Stimulated activated CD4-positive, alpha-beta T cell treated with anti-CD3 and anti-CD28 coated beads, Interleukin-2, amount 100 ng/mL, for 24 hours (primary cell): ENCODE measurements around the gene GRAMD1A.
"Not testable (repeated sequence)": the region's sequence is repeated elsewhere in the genome, so short reads cannot be mapped to it uniquely, and the experiment has no call there.

Experiments
- DNase-seq, 2 donors: peaks; one replicate each; pipeline ENCODE4 v3.0.0-alpha.2; 2020

Gene GRAMD1A

GRCh38 chr19:35021016-35021415 lies 20.9 kb downstream of the GRAMD1A start:
- DNase-seq, result no peak

- DNase-seq, result no peak
Measured at GRCh38 chr19:35021596-35021995, 21.5 kb downstream of the GRAMD1A start.

DNA sequence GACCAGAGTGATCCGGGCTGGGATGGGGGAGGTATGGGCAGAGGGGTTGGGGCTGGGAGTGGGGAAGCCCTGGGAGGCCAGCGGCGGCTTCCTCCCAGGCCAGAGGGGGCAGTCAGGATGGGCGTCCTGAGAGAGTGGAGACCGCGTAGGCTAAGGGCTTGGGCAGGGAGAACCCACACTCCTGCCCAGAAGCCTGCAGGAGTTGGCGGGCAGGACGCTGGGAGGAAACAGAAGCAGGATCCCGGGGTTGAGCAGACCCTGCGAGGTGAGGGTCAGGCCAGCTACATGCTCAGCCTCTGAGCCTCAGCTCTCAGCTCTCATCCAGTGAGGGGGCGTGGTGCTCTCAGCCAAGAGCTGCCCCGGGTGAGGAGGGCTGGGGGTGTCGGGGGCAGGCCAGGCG lies 22.3 kb downstream of the GRAMD1A start:
- no peak for DNase-seq

DNA sequence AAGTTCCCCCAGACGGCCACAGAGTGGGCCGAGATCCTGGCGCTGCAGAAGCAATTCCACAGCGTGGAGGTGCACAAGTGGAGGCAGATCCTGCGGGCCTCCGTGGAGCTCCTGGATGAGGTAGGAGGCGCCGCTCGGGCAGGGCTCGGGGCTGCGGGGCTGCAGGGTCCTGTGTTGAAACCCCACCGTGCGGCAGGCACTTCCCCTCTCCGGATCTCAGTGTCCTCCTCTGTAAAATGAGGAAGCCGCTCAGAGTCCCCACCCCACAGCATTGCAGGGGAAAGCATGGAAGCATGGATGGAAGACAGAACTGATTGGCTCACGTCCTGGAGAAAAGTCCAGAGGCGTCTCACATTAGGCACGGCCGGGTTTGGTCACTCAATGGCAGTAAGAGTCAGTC lies 23.3 kb downstream of the GRAMD1A start:
- no peak for DNase-seq

DNA sequence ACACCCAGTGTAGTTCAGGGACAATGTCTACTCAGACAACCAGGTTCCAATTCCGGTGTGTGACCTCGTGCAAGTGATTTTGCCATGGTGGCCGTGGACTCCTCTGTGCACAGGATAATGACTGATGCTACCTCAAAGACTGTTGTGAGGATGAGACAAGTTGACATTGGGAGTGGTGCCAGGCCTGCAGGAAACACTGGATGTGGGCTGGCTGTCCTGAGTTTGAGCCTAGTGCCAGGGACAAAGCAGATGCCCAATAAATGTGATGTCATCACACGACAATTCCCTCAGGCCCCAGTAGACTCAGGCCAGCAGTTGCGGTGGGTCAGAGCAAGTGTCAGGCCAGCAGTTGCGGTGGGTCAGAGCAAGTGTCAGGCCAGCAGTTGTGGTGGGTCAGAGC lies 24.0 kb downstream of the GRAMD1A start:
- no peak for DNase-seq

- DNase-seq, result no peak
Measured at GRCh38 chr19:35025969-35026368, 25.8 kb downstream of the GRAMD1A start.

DNA sequence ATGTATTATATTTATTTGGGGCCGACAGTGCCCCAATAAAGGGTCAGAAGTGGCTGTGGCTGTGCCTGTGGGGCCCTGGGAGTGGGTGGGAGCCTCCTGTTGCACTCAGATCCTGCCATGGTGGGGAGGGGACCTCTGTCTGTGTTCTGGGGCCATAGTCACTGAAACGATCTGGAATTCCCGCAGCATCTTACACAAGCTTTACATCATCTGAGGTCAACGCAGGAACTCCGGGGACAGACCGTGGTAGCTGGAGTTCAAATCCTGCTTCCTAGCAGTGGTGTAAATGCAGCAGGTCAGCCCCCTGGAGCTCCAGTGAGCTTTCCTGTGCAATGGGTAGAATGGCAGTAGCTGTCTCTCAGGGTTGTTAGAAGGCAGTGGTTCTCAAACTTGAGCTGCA lies 26.3 kb downstream of the GRAMD1A start:
- DNase-seq, result no peak

GRCh38 chr19:35027009-35027408 lies 26.9 kb downstream of the GRAMD1A start:
- no peak for DNase-seq

- no peak for DNase-seq
Measured at GRCh38 chr19:35027851-35028599, 27.9 kb downstream of the GRAMD1A start.

- DNase-seq, result not testable (repeated sequence)
Measured at GRCh38 chr19:35028600-35028885, 28.4 kb downstream of the GRAMD1A start.

DNA sequence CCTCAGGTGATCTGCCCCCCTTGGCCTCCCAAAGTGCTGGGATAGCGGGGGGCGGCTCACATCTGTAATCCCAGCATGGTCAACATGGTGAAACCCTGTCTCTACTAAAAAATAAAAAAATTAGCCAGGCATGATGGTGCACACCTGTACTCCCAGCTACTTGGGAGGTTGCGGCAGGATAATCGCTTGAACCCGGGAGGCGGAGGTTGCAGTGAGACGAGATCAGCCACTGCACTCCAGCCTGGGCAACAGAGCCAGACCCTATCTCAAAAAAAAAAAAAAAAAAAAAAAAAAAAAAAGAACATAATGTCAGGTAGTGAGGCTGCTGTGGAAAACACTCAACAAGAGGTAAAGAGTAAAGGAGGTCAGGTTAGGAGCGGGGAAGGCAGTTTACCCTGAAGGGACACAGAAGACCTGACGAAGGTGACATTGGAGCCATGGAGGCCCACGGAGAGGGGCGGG lies 29.2 kb downstream of the GRAMD1A start:
- not testable (repeated sequence) for DNase-seq

DNA sequence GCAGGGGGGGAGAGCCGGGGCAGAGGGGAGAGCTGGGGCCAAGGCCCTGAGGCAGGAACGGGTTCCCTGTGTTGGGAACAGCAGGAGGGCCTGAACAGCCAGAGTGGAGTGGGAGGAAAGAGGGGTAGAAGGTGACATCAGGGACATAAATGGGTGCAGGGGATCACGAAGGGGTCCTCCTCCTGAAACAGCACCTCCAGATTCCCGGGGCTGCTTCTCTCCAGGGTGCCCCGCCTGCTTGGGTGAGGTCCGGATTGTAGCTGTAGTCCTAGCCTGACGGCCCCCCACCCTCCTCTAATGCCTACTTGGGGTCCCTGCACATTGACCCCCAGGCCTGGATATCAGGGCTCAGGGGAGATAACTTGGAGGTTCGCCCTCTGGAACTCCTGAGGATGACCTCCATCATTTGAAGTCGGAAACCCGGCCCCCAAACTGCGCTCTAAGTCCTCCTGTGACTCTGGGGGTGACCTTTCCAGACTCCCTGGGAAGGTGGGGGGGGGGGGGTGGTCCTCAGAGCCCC lies 29.7 kb downstream of the GRAMD1A start:
- DNase-seq, result no peak

DNA sequence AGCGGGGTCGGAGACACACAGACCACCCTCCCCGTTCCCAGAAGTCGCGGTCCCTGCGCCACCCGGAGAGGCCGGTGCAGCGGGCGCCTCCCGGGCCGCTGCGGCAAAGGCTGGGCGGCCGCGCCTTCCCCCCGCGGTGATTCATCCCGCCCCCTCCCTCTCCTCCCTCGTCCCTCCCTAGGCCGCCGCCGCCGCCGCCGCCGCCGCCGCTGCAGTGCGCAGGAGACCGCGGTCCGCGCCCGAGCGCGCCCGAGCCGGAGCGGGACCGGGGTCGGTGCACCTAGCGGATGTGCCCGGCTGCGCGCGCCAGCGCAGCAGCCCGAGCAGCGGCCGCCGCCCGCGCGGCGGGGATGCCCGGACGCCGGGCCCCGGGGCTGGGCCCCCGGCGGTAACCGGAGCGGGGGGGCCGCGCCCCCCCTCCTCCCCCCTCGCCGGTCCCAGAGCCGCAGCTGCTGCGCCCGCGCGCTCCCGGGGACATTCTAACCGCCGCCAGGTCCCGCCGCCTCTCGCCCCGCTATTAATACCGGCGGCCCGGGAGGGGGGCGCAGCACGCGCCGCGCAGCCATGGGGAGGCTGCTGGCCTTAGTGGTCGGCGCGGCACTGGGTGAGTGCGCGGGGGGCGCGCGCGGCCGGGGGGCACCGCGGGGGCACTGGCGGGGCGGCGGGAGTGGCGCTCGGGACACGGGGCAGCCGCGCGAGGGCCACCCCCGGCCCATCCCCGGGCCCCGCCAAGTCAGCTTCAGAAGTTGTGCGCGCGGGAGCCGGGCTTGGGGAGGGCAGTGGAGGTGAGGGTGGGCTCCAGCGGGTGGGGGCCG lies 30.3 kb downstream of the GRAMD1A start, which contains the start of gene SCN1B:
SCN1B (plus strand) TSS at position 214 of the 815 bp plus-strand sequence; CDS start at position 565, 351 bp downstream.
- DNase-seq, result peak; percentile 74 to 80

- DNase-seq, result no peak
Measured at GRCh38 chr19:35031072-35031881, 31.2 kb downstream of the GRAMD1A start.

GRCh38 chr19:35032356-35032865 lies 32.3 kb downstream of the GRAMD1A start:
- DNase-seq, result no peak

- DNase-seq, result no peak
Measured at GRCh38 chr19:35033067-35034004, 33.2 kb downstream of the GRAMD1A start.

GRCh38 chr19:35034005-35034502 lies 33.9 kb downstream of the GRAMD1A start:
- DNase-seq, result no peak

- no peak for DNase-seq
Measured at GRCh38 chr19:35034588-35035382, 34.7 kb downstream of the GRAMD1A start.

GRCh38 chr19:35037716-35038622 lies 37.8 kb downstream of the GRAMD1A start:
- DNase-seq, result no peak
